CD4-positive, alpha-beta T cell treated with Interleukin-6 at 100 ng/mL for 8 hours (primary cell): ENCODE results near the gene ZSWIM6.

Source experiments
- DNase-seq: peaks from one replicate; pipeline ENCODE4 v3.0.0-alpha.2; 2020; ENCODE audit warnings: mixed read lengths, low spot score

ZSWIM6 gene

GRCh38 chr5:61591859-61592258 is 259.8 kb downstream of the ZSWIM6 start:
- DNase-seq, result no peak

- no peak for DNase-seq
Measured at GRCh38 chr5:61595426-61595825, 263.4 kb downstream of the ZSWIM6 start.
